K562 (cell line): ENCODE measurements around the gene DDX23. TPM values are rescaled to one million over a fixed set of nuclear protein-coding genes. Genes with fewer than 3 reads are reported as not detected.

Source experiments
- BCOR ChIP-seq: fragments of 450-650 bp; IDR thresholded peaks from 2 replicates; pipeline ENCODE4 v1.6.1; 2016
- BRD9 ChIP-seq: fragments of 450-650 bp; IDR thresholded peaks from 2 replicates; pipeline ENCODE4 v1.6.1; 2018; ENCODE audit warnings: low read depth; ENCODE audit not compliant: partially characterized antibody
- JUND ChIP-seq, 2 experiments: IDR thresholded peaks; 2 replicates in 1 of 2; 3 replicates in 1 of 2; pipeline ENCODE4 v1.6.1; 2011; ENCODE audit warnings: borderline replicate concordance in 2 of 2, low read depth in 2 of 2, low read length in 2 of 2, improper control_type of control experiment in 1 of 2, missing biosample characterization in 1 of 2, missing genetic modification characterization in 1 of 2, missing genetic modification reagents in 1 of 2
- KLF10 ChIP-seq: fragments of 250-450 bp; sonication (Bioruptor Pico); IDR thresholded peaks from 2 replicates; pipeline ENCODE4 v1.6.1; 2021; ENCODE audit warnings: matching md5 sums
- NFE2L1 ChIP-seq: fragments of 450-650 bp; IDR thresholded peaks from 2 replicates; pipeline ENCODE4 v1.6.1; 2016; ENCODE audit warnings: missing genetic modification characterization, low read depth, mild to moderate bottlenecking, missing compliant biosample characterization, moderate library complexity, borderline replicate concordance
- POLR3G ChIP-seq: IDR thresholded peaks from 2 replicates; pipeline ENCODE4 v1.6.1; 2011; ENCODE audit not compliant: insufficient read length, insufficient replicate concordance; ENCODE audit errors: extremely low read depth
- PPARD ChIP-seq: fragments of 250-450 bp; sonication (Bioruptor Pico); IDR thresholded peaks from 2 replicates; pipeline ENCODE4 v1.8.0; 2022; ENCODE audit warnings: inconsistent platforms, mild to moderate bottlenecking, moderate library complexity
- YY1 ChIP-seq, 3 experiments: IDR thresholded peaks; 2 replicates each; pipeline ENCODE4 v1.6.1; 2011; ENCODE audit warnings: low read length in 2 of 3, mild to moderate bottlenecking in 2 of 3, moderate library complexity in 2 of 3, borderline replicate concordance in 1 of 3, control low read depth in 1 of 3, low read depth in 1 of 3; ENCODE audit not compliant: insufficient read depth in 3 of 3, insufficient replicate concordance in 2 of 3, control insufficient read depth in 1 of 3, insufficient read length in 1 of 3; ENCODE audit errors: extremely low read depth in 1 of 3
- ZNF224 ChIP-seq: sonication (generic); formaldehyde crosslinking; IDR thresholded peaks from 2 replicates; pipeline ENCODE4 v1.8.0; 2022; ENCODE audit warnings: mild to moderate bottlenecking, missing genetic modification reagents
- ZNF263 ChIP-seq: sonication (generic); formaldehyde crosslinking; IDR thresholded peaks from 2 replicates; pipeline ENCODE4 v1.8.0; 2022; ENCODE audit warnings: mild to moderate bottlenecking, missing genetic modification reagents, borderline replicate concordance
- ZNF445 ChIP-seq: fragments of 250-450 bp; sonication (Bioruptor Pico); IDR thresholded peaks from 2 replicates; pipeline ENCODE4 v1.4.0; 2020; ENCODE audit warnings: low read depth, mild to moderate bottlenecking, moderate library complexity
- polyA plus RNA-seq, 8 experiments: library from polyadenylated mRNA; depleted of rRNA in 4 of 8; stranded (reverse) in 5 of 8; unstranded in 3 of 8; fragments of >200 nt; fragmentation: Nextera tagmentation in 2 of 8; fragmentation: Illumina TruSeq in 1 of 8; extraction: Ambion mirVana in 2 of 8; extraction: Trizol in 1 of 8; gene quantifications; 2 replicates each; pipeline versions ENCODE4 v1.2.1 to v1.2.3, GENCODE V29; 2011 to 2014; ENCODE audit warnings: inconsistent platforms in 1 of 8, missing spikeins in 1 of 8
- total RNA-seq, 7 experiments: library from RNA; depleted of rRNA in 6 of 7; stranded (reverse); fragments of >200 nt in 6 of 7; fragmentation: Illumina TruSeq in 2 of 7; extraction: Trizol in 2 of 7; gene quantifications; 2 replicates each; pipeline versions ENCODE4 v1.2.1 to v1.2.3, GENCODE V29; 2011 to 2021; ENCODE audit warnings: low replicate concordance in 1 of 7
- TF ChIP-seq, protein P1 (sequence below), 2 experiments: fragments of 450-650 bp; formaldehyde crosslinking in 1 of 2; IDR thresholded peaks; 2 replicates each; pipeline versions ENCODE4 v1.4.0 to v1.6.1; 2014 to 2020; ENCODE audit warnings: mild to moderate bottlenecking in 2 of 2, borderline replicate concordance in 1 of 2, low read depth in 1 of 2
- TF ChIP-seq, protein P2 (sequence below): sonication (generic); formaldehyde crosslinking; IDR thresholded peaks from 2 replicates; pipeline ENCODE4 v1.8.0; 2022; ENCODE audit warnings: mild to moderate bottlenecking, missing genetic modification reagents, borderline replicate concordance
- TF ChIP-seq, protein P3 (sequence below): sonication (generic); formaldehyde crosslinking; IDR thresholded peaks from 2 replicates; pipeline ENCODE4 v1.8.0; 2023; ENCODE audit warnings: mild to moderate bottlenecking, missing genetic modification reagents

The DDX23 gene
- total and polyA plus RNA-seq, 9 of the 15 experiments (the other 6 are each of a cell fraction or from before 2014, with no cell fraction given): 32.4 to 138 (median 104) TPM

DNA sequence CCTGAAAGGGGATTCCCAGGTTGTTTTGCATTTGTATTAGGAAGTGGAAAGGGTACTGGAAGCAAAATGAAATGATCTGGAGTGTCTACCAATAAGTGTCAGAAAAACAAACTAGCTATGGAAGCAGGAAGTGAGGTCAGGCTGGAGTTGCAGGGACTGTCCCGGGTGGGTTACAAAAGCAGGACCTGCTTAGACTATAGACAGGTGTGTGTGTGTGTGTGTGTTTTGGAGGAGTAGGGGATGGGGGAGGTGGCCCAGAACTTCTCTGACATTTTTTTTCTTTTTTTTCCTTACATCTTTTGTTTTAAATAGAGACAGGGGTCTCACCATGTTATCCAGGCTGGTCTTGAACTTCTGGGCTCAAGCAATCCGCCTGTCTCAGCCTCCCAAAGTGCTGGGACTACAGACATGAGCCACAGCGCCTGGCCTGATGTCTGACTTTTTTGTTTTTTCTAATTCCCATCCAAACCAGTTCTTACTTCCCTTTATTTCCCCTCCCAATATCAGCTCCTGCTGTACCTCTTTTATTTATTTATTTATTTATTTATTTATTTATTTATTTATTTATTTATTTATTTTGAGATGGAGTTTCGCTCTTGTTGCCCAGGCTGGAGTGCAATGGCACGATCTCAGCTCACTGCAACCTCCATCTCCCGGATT lies 14.2 kb upstream of the DDX23 start (continued):
- TF ChIP-seq, protein P1, sequence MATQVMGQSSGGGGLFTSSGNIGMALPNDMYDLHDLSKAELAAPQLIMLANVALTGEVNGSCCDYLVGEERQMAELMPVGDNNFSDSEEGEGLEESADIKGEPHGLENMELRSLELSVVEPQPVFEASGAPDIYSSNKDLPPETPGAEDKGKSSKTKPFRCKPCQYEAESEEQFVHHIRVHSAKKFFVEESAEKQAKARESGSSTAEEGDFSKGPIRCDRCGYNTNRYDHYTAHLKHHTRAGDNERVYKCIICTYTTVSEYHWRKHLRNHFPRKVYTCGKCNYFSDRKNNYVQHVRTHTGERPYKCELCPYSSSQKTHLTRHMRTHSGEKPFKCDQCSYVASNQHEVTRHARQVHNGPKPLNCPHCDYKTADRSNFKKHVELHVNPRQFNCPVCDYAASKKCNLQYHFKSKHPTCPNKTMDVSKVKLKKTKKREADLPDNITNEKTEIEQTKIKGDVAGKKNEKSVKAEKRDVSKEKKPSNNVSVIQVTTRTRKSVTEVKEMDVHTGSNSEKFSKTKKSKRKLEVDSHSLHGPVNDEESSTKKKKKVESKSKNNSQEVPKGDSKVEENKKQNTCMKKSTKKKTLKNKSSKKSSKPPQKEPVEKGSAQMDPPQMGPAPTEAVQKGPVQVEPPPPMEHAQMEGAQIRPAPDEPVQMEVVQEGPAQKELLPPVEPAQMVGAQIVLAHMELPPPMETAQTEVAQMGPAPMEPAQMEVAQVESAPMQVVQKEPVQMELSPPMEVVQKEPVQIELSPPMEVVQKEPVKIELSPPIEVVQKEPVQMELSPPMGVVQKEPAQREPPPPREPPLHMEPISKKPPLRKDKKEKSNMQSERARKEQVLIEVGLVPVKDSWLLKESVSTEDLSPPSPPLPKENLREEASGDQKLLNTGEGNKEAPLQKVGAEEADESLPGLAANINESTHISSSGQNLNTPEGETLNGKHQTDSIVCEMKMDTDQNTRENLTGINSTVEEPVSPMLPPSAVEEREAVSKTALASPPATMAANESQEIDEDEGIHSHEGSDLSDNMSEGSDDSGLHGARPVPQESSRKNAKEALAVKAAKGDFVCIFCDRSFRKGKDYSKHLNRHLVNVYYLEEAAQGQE (IDR thresholded peaks at IDR 0.05; ENCODE audit: borderline replicate concordance): no peak
- TF ChIP-seq, protein P1 (CRISPR knock-in tag; IDR thresholded peaks at IDR 0.05; ENCODE audit: low read depth): no peak
- TF ChIP-seq ZNF263 (CRISPR knock-in tag) (no peak), NFE2L1 (no peak), BRD9 (no peak), KLF10 (no peak), JUND (IDR thresholded peaks at IDR 0.05; ENCODE audit: borderline replicate concordance, low read depth, low read length) (no peak), JUND (tag; IDR thresholded peaks at IDR 0.05; ENCODE audit: borderline replicate concordance, low read depth, low read length) (no peak), YY1 (IDR thresholded peaks at IDR 0.05; ENCODE audit: borderline replicate concordance in 1 of 3, control insufficient read depth in 1 of 3, extremely low read depth in 1 of 3, insufficient read depth in 3 of 3, insufficient read length in 1 of 3, insufficient replicate concordance in 2 of 3, low read depth in 1 of 3, low read length in 2 of 3) (peak in 1 of 3 experiments; percentile 1), PPARD (CRISPR knock-in tag) (no peak), POLR3G (no peak), ZNF224 (CRISPR knock-in tag) (no peak), BCOR (no peak), ZNF445 (CRISPR knock-in tag) (no peak)
- TF ChIP-seq, protein P2, sequence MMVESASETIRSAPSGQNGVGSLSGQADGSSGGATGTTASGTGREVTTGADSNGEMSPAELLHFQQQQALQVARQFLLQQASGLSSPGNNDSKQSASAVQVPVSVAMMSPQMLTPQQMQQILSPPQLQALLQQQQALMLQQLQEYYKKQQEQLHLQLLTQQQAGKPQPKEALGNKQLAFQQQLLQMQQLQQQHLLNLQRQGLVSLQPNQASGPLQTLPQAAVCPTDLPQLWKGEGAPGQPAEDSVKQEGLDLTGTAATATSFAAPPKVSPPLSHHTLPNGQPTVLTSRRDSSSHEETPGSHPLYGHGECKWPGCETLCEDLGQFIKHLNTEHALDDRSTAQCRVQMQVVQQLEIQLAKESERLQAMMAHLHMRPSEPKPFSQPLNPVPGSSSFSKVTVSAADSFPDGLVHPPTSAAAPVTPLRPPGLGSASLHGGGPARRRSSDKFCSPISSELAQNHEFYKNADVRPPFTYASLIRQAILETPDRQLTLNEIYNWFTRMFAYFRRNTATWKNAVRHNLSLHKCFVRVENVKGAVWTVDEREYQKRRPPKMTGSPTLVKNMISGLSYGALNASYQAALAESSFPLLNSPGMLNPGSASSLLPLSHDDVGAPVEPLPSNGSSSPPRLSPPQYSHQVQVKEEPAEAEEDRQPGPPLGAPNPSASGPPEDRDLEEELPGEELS (CRISPR knock-in tag): no peak
- TF ChIP-seq, protein P3, sequence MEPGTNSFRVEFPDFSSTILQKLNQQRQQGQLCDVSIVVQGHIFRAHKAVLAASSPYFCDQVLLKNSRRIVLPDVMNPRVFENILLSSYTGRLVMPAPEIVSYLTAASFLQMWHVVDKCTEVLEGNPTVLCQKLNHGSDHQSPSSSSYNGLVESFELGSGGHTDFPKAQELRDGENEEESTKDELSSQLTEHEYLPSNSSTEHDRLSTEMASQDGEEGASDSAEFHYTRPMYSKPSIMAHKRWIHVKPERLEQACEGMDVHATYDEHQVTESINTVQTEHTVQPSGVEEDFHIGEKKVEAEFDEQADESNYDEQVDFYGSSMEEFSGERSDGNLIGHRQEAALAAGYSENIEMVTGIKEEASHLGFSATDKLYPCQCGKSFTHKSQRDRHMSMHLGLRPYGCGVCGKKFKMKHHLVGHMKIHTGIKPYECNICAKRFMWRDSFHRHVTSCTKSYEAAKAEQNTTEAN (CRISPR knock-in tag): no peak
